ENCODE measurements around the gene ACAT1. TPM values are rescaled to one million over a fixed set of nuclear protein-coding genes. Genes with fewer than 3 reads are reported as not detected.
"Not testable (repeated sequence)": the region's sequence is repeated elsewhere in the genome, so short reads cannot be mapped to it uniquely, and the experiment has no call there.

The ACAT1 gene
- total RNA-seq, 1 donor from 2014 or later = 76.2 TPM

- H3K4me3 ChIP-seq (ENCODE audit: low read depth, low read length) = no peak overlapping the region
- no peak for DNase-seq (ENCODE audit: low read depth)
- TF ChIP-seq CTCF (conservative IDR thresholded peaks at IDR 0.05; ENCODE audit: low read depth, low read length) = no peak
Measured at GRCh38 chr11:108144615-108145014, 23.2 kb downstream of the ACAT1 start.

GRCh38 chr11:108147150-108147549 is 25.8 kb downstream of the ACAT1 start:
- no peak for TF ChIP-seq CTCF (conservative IDR thresholded peaks at IDR 0.05; ENCODE audit: low read depth, low read length)
- no peak for DNase-seq (ENCODE audit: low read depth)
- H3K4me3 ChIP-seq (ENCODE audit: low read depth, low read length) = no peak overlapping the region

- no peak for TF ChIP-seq CTCF (conservative IDR thresholded peaks at IDR 0.05; ENCODE audit: low read depth, low read length)
- DNase-seq (ENCODE audit: low read depth) = peak; percentile 10
- no peak overlapping the region for H3K4me3 ChIP-seq (ENCODE audit: low read depth, low read length)
Measured at GRCh38 chr11:108148556-108148955, 27.2 kb downstream of the ACAT1 start.

- TF ChIP-seq CTCF (conservative IDR thresholded peaks at IDR 0.05; ENCODE audit: low read depth, low read length) = no peak
- H3K4me3 ChIP-seq (ENCODE audit: low read depth, low read length) = no peak overlapping the region
- DNase-seq (ENCODE audit: low read depth) = no peak
Measured at GRCh38 chr11:108154591-108154990, 33.2 kb downstream of the ACAT1 start.

- no peak overlapping the region for H3K4me3 ChIP-seq (ENCODE audit: low read depth, low read length)
- no peak for DNase-seq (ENCODE audit: low read depth)
- no peak for TF ChIP-seq CTCF (conservative IDR thresholded peaks at IDR 0.05; ENCODE audit: low read depth, low read length)
Measured at GRCh38 chr11:108160970-108161566, 39.7 kb downstream of the ACAT1 start.

GRCh38 chr11:108162878-108163277 is 41.5 kb downstream of the ACAT1 start:
- not testable (repeated sequence) for DNase-seq (ENCODE audit: low read depth)

GRCh38 chr11:108167624-108168023 is 46.3 kb downstream of the ACAT1 start:
- DNase-seq (ENCODE audit: low read depth) = no peak
- H3K4me3 ChIP-seq (ENCODE audit: low read depth, low read length) = no peak overlapping the region
- TF ChIP-seq CTCF (conservative IDR thresholded peaks at IDR 0.05; ENCODE audit: low read depth, low read length) = no peak

More at GRCh38 chr11:108162878-108163277, 41.5 kb downstream of the ACAT1 start:
- H3K4me3 ChIP-seq (ENCODE audit: low read depth, low read length) = not testable (repeated sequence)
